ENCODE results near the gene JAG1. TPM values are rescaled to one million over a fixed set of nuclear protein-coding genes. Genes with fewer than 3 reads are reported as not detected.

Gene JAG1
- total and polyA plus RNA-seq, 2 donors (not counting 3 experiments of a cell fraction or from before 2014, with no cell fraction given) = 19.7 to 37.0 TPM

GRCh38 chr20:10714236-10714975 lies 40.6 kb upstream of the JAG1 start:
- no TSS peak for BruUV-seq (replicated peaks)
- Histone ChIP-seq H3K27me3 (ENCODE audit: control insufficient read depth in 2 of 2, insufficient read depth in 2 of 2, low read length in 2 of 2) (no peaks in the 10 kb centered on the region), H3K9me1 (replicated peaks; ENCODE audit: control insufficient read depth, extremely low read depth, insufficient read depth, low read length) (no peaks in the 10 kb centered on the region), H3K36me3 (ENCODE audit: control insufficient read depth in 2 of 2, extremely low read depth in 1 of 2, insufficient read depth in 2 of 2, low read length in 2 of 2) (no peaks in the 10 kb centered on the region), H3K4me1 (ENCODE audit: control insufficient read depth, extremely low read depth, insufficient read depth, low read length) (peaks cover 22% of the 10 kb centered on the region), H3K27ac (ENCODE audit: insufficient read depth, low read depth, low read length) (no peak overlapping the region), H3K4me3 (replicated peaks in 1 of 3; ENCODE audit: insufficient read depth in 1 of 3, low read depth in 1 of 3, low read length in 3 of 3) (no peak overlapping the region), H3K4me2 (ENCODE audit: insufficient read depth, low read length) (no peak overlapping the region), H3K79me2 (ENCODE audit: control insufficient read depth, insufficient read depth, low read length) (no peaks in the 10 kb centered on the region), H2AFZ (ENCODE audit: low read depth, low read length) (no peak overlapping the region), H3K9ac (replicated peaks; ENCODE audit: extremely low read depth, insufficient read depth, low read length) (no peak overlapping the region), H3K9me3 (replicated peaks; ENCODE audit: control insufficient read depth, insufficient read depth, low read length) (no peaks in the 10 kb centered on the region), H4K20me1 (replicated peaks; ENCODE audit: control insufficient read depth, extremely low read depth, insufficient read depth, low read length) (no peaks in the 10 kb centered on the region)
- POLR2A ChIA-PET = no interaction called here
- CTCF ChIA-PET = interaction anchor here (0.6 to 1.3 kb wide), 4 partner anchors 17 to 491 kb away, joined by 3 to 6 read pairs (median 4); no protein-coding TSS in a partner anchor
- no peak for DNase-seq (ENCODE audit: low read depth, low spot score)
- dilution Hi-C loops (cut with MboI; ENCODE audit: extremely low pct_ligation_motif_present, low sequenced_read_pairs) (no loop called here), intact Hi-C loops (cut with micrococcal nuclease) (no loop called here)
- no peak for TF ChIP-seq MYC (IDR thresholded peaks at IDR 0.05; ENCODE audit: low read depth, low read length)
- no peak for TF ChIP-seq CTCF (IDR thresholded peaks at IDR 0.05; ENCODE audit: extremely low read depth in 1 of 2, insufficient read depth in 1 of 2, low read depth in 1 of 2, low read length in 2 of 2)
- no peak for TF ChIP-seq JUN (IDR thresholded peaks at IDR 0.05; ENCODE audit: borderline replicate concordance, insufficient read depth, insufficient read length, low read depth)
- TF ChIP-seq EZH2 (IDR thresholded peaks at IDR 0.05; ENCODE audit: borderline replicate concordance, low read depth, low read length, severe bottlenecking) = no peak
- TF ChIP-seq GATA2 (IDR thresholded peaks at IDR 0.05; ENCODE audit: insufficient read depth, insufficient read length, low read depth, low read length) = no peak
- no peak for TF ChIP-seq MAX (IDR thresholded peaks at IDR 0.05; ENCODE audit: insufficient read depth, insufficient read length)
- no peak for TF ChIP-seq FOS (IDR thresholded peaks at IDR 0.05; ENCODE audit: borderline replicate concordance, insufficient read depth, low read length)
- TF ChIP-seq POLR2AphosphoS5 (IDR thresholded peaks at IDR 0.05; ENCODE audit: insufficient read depth, low read depth, low read length) = no peak
- TF ChIP-seq POLR2A (IDR thresholded peaks at IDR 0.05; ENCODE audit: low read depth, low read length) = no peak
- FAIRE-seq = peak; percentile 40

Measured in endothelial cell of umbilical vein (primary cell).